ENCODE data around the gene POC1B. TPM values are rescaled to one million over a fixed set of nuclear protein-coding genes. Genes with fewer than 3 reads are reported as not detected.

The POC1B gene
- total RNA-seq, 1 experiment from 2014 or later: 14.1 TPM

- no peaks in the 10 kb centered on the region for H3K27me3 ChIP-seq (replicated peaks; ENCODE audit: control insufficient read depth, insufficient read depth, low read length)
- Mint-ChIP-seq H3K36me3 (ENCODE audit: insufficient read depth, unreplicated experiment) (peaks cover under 1% of the 10 kb centered on the region), H3K4me1 (ENCODE audit: low read depth, unreplicated experiment) (peaks cover 51% of the 10 kb centered on the region), H3K4me3 (ENCODE audit: unreplicated experiment) (no peak overlapping the region), H3K27me3 (ENCODE audit: insufficient read depth, unreplicated experiment) (no peaks in the 10 kb centered on the region), H3K27ac (ENCODE audit: unreplicated experiment) (peak overlapping the region; percentile 25), H3K9me3 (ENCODE audit: unreplicated experiment) (no peaks in the 10 kb centered on the region)
- H3K4me3 ChIP-seq (ENCODE audit: low read depth, low read length): no peak overlapping the region
- intact Hi-C loops (cut with micrococcal nuclease; ENCODE audit: unreplicated experiment): no loop called here
- ChIA-PET CTCF (no interaction called here), POLR2A (interaction anchor here (4.7 kb wide), 1 partner anchor 31 kb away, joined by 23 read pairs; the partner anchor contains the start of gene DUSP6)
- BruUV-seq (replicated peaks): no TSS peak
- TF ChIP-seq CTCF (IDR thresholded peaks at IDR 0.05; ENCODE audit: insufficient read depth in 1 of 2, low read depth in 1 of 2, low read length in 1 of 2, severe bottlenecking in 1 of 2, unreplicated experiment in 1 of 2): no peak
- H3K4me1 ChIP-seq: peaks cover 79% of the 10 kb centered on the region
- no peak for DNase-seq
- H3K36me3 ChIP-seq (ENCODE audit: control insufficient read depth, insufficient read depth, low read length): no peaks in the 10 kb centered on the region
- no peaks in the 10 kb centered on the region for H3K9me3 ChIP-seq
Measured at GRCh38 chr12:89384807-89385206, 141.0 kb downstream of the POC1B start.

GRCh38 chr12:89384050-89384758 lies 141.6 kb downstream of the POC1B start:
- Histone ChIP-seq H3K27me3 (replicated peaks; ENCODE audit: control insufficient read depth, insufficient read depth, low read length) (no peaks in the 10 kb centered on the region), H3K4me3 (ENCODE audit: low read depth, low read length) (no peak overlapping the region), H3K36me3 (ENCODE audit: control insufficient read depth, insufficient read depth, low read length) (no peaks in the 10 kb centered on the region), H3K9me3 (no peaks in the 10 kb centered on the region), H3K4me1 (peaks cover 75% of the 10 kb centered on the region)
- BruUV-seq (replicated peaks): no TSS peak
- POLR2A ChIA-PET: interaction anchor here (4.7 kb wide), 1 partner anchor 31 kb away, joined by 23 read pairs; the partner anchor contains the start of gene DUSP6
- Mint-ChIP-seq H3K27me3 (ENCODE audit: insufficient read depth, unreplicated experiment) (no peaks in the 10 kb centered on the region), H3K27ac (ENCODE audit: unreplicated experiment) (peak overlapping the region; percentile 95), H3K36me3 (ENCODE audit: insufficient read depth, unreplicated experiment) (peaks cover 7% of the 10 kb centered on the region), H3K4me3 (ENCODE audit: unreplicated experiment) (no peak overlapping the region), H3K4me1 (ENCODE audit: low read depth, unreplicated experiment) (peaks cover 47% of the 10 kb centered on the region), H3K9me3 (ENCODE audit: unreplicated experiment) (no peaks in the 10 kb centered on the region)
- CTCF ChIA-PET: interaction anchor here (1.0 kb wide), 1 partner anchor 68 kb away, joined by 3 read pairs; no protein-coding TSS in a partner anchor
- TF ChIP-seq CTCF (IDR thresholded peaks at IDR 0.05; ENCODE audit: insufficient read depth in 1 of 2, low read depth in 1 of 2, low read length in 1 of 2, severe bottlenecking in 1 of 2, unreplicated experiment in 1 of 2): no peak
- intact Hi-C loops (cut with micrococcal nuclease; ENCODE audit: unreplicated experiment): no loop called here
- DNase-seq: peak in 1 of 2 experiments; percentile 47

- Mint-ChIP-seq H3K4me3 (ENCODE audit: unreplicated experiment) (peak overlapping the region; percentile 53), H3K36me3 (ENCODE audit: insufficient read depth, unreplicated experiment) (peaks cover 10% of the 10 kb centered on the region), H3K4me1 (ENCODE audit: low read depth, unreplicated experiment) (peaks cover 47% of the 10 kb centered on the region), H3K27me3 (ENCODE audit: insufficient read depth, unreplicated experiment) (no peaks in the 10 kb centered on the region), H3K27ac (ENCODE audit: unreplicated experiment) (peak overlapping the region; percentile 95), H3K9me3 (ENCODE audit: unreplicated experiment) (no peaks in the 10 kb centered on the region)
- POLR2A ChIA-PET: interaction anchor here (4.7 kb wide), 1 partner anchor 30 kb away, joined by 23 read pairs; the partner anchor contains the start of gene DUSP6
- Histone ChIP-seq H3K9me3 (no peaks in the 10 kb centered on the region), H3K4me3 (ENCODE audit: low read depth, low read length) (no peak overlapping the region), H3K36me3 (ENCODE audit: control insufficient read depth, insufficient read depth, low read length) (no peaks in the 10 kb centered on the region), H3K27me3 (replicated peaks; ENCODE audit: control insufficient read depth, insufficient read depth, low read length) (no peaks in the 10 kb centered on the region), H3K4me1 (peaks cover 77% of the 10 kb centered on the region)
- peak; percentile 51 to 62 for DNase-seq
- intact Hi-C loops (cut with micrococcal nuclease; ENCODE audit: unreplicated experiment): no loop called here
- no peak for TF ChIP-seq CTCF (IDR thresholded peaks at IDR 0.05; ENCODE audit: insufficient read depth in 1 of 2, low read depth in 1 of 2, low read length in 1 of 2, severe bottlenecking in 1 of 2, unreplicated experiment in 1 of 2)
- CTCF ChIA-PET: interaction anchor here (1.0 kb wide), 1 partner anchor 69 kb away, joined by 3 read pairs; no protein-coding TSS in a partner anchor
- no TSS peak for BruUV-seq (replicated peaks)
Measured at GRCh38 chr12:89383235-89384049, 142.4 kb downstream of the POC1B start.

All from Caco-2 (cell line).